Neuronal stem cell (in vitro differentiated cells): ENCODE results near the gene REEP3.
A peak's percentile ranks its signal among the peaks of the same experiment; 100 is the strongest.

Experiments used
- DNase-seq: peaks from one replicate; pipeline ENCODE4 v3.0.0-alpha.2; 2013; ENCODE audit warnings: low spot score
- H2AFZ ChIP-seq: one replicate; pipeline ENCODE4 v1.6.1; 2013; ENCODE audit warnings: mild to moderate bottlenecking, low read length, inconsistent platforms
- H2AK5ac ChIP-seq: 2 replicates; pipeline ENCODE4 v1.6.1; 2013; ENCODE audit warnings: low read depth, mild to moderate bottlenecking, inconsistent platforms, low read length, moderate library complexity, mixed read lengths
- H2BK120ac ChIP-seq: 2 replicates; pipeline ENCODE4 v1.6.1; 2013; ENCODE audit warnings: low read depth, mild to moderate bottlenecking, inconsistent platforms, low read length, moderate library complexity, mixed read lengths
- H2BK12ac ChIP-seq: one replicate; pipeline ENCODE4 v1.6.1; 2013; ENCODE audit warnings: low read length, inconsistent platforms
- H2BK15ac ChIP-seq: 2 replicates; pipeline ENCODE4 v1.6.1; 2013; ENCODE audit warnings: mild to moderate bottlenecking, low read length, inconsistent platforms, mixed read lengths
- H2BK5ac ChIP-seq: one replicate; pipeline ENCODE4 v1.6.1; 2013; ENCODE audit warnings: inconsistent platforms, mild to moderate bottlenecking, low read length, moderate library complexity
- H3K14ac ChIP-seq: one replicate; pipeline ENCODE4 v1.6.1; 2013; ENCODE audit warnings: low read length, inconsistent platforms
- H3K18ac ChIP-seq: 2 replicates; pipeline ENCODE4 v1.6.1; 2013; ENCODE audit warnings: low read length, inconsistent platforms
- H3K23ac ChIP-seq: 2 replicates; pipeline ENCODE4 v1.6.1; 2013; ENCODE audit warnings: low read depth, mild to moderate bottlenecking, mixed read lengths, low read length, inconsistent platforms; ENCODE audit not compliant: poor library complexity
- H3K27ac ChIP-seq: replicated peaks from 3 replicates; pipeline ENCODE4 v1.5.1; 2013; ENCODE audit warnings: low read length, inconsistent platforms
- H3K27me3 ChIP-seq, 3 experiments: 2 replicates each; pipeline ENCODE4 v1.6.1; 2013; ENCODE audit warnings: low read length in 3 of 3, mild to moderate bottlenecking in 2 of 3, inconsistent platforms in 1 of 3, low read depth in 1 of 3, mixed read lengths in 1 of 3, moderate library complexity in 1 of 3; ENCODE audit not compliant: control insufficient read depth in 3 of 3, insufficient read depth in 3 of 3
- H3K36me3 ChIP-seq, 2 donors: replicated peaks in 1 of 2; 2 replicates each; pipeline ENCODE4 v1.6.1; 2013; ENCODE audit warnings: low read length in 2 of 2; ENCODE audit not compliant: control insufficient read depth in 2 of 2, insufficient read depth in 2 of 2
- H3K4ac ChIP-seq: 2 replicates; pipeline ENCODE4 v1.6.1; 2013; ENCODE audit warnings: inconsistent platforms, mild to moderate bottlenecking, low read length, moderate library complexity
- H3K4me1 ChIP-seq, 2 donors: 1 replicate in 1 of 2; 2 replicates in 1 of 2; pipeline ENCODE4 v1.6.1; 2013; ENCODE audit warnings: low read length in 2 of 2, low read depth in 1 of 2; ENCODE audit not compliant: control insufficient read depth in 2 of 2, insufficient read depth in 1 of 2
- H3K4me2 ChIP-seq: one replicate; pipeline ENCODE4 v1.6.1; 2013; ENCODE audit warnings: mild to moderate bottlenecking, low read length, inconsistent platforms; ENCODE audit not compliant: insufficient read depth, poor library complexity, severe bottlenecking
- H3K4me3 ChIP-seq, 2 donors: 2 replicates each; pipeline ENCODE4 v1.5.1; 2013; ENCODE audit warnings: low read length in 2 of 2, mild to moderate bottlenecking in 2 of 2, inconsistent platforms in 1 of 2, moderate library complexity in 1 of 2
- H3K79me1 ChIP-seq: one replicate; pipeline ENCODE4 v1.6.1; 2013; ENCODE audit warnings: low read depth, mild to moderate bottlenecking, inconsistent platforms, low read length, moderate library complexity
- H3K9ac ChIP-seq: one replicate; pipeline ENCODE4 v1.6.1; 2013; ENCODE audit warnings: mild to moderate bottlenecking, low read depth, low read length, inconsistent platforms; ENCODE audit not compliant: poor library complexity
- H3K9me3 ChIP-seq, 2 donors: replicated peaks in 1 of 2; 2 replicates each; pipeline versions ENCODE3 to v1.6.1; 2013; ENCODE audit warnings: low read length in 2 of 2, mild to moderate bottlenecking in 2 of 2, inconsistent platforms in 1 of 2, low read depth in 1 of 2, mixed read lengths in 1 of 2, moderate library complexity in 1 of 2; ENCODE audit not compliant: control insufficient read depth in 2 of 2, insufficient read depth in 1 of 2
- H4K8ac ChIP-seq: one replicate; pipeline ENCODE4 v1.6.1; 2013; ENCODE audit warnings: low read depth, mild to moderate bottlenecking, inconsistent platforms, low read length, moderate library complexity
- H4K91ac ChIP-seq: one replicate; pipeline ENCODE4 v1.6.1; 2013; ENCODE audit warnings: low read length, low read depth, mild to moderate bottlenecking, inconsistent platforms; ENCODE audit not compliant: poor library complexity
- WGBS, 2 donors: extraction: QIAGEN DNeasy Blood & Tissue Kit; methylation state at CpG; one replicate each; pipeline ENCODE4 v1.1.7; 2013; ENCODE audit warnings: missing lambda C conversion rate in 2 of 2, mixed read lengths in 1 of 2; ENCODE audit not compliant: insufficient read length in 2 of 2, insufficient replicate concordance in 1 of 2; ENCODE audit errors: extremely low coverage in 2 of 2; 5-methylcytosine and 5-hydroxymethylcytosine counted together

REEP3 gene

GRCh38 chr10:63516207-63516606, 5.0 kb upstream of the REEP3 start:
- H3K23ac ChIP-seq = no peak overlapping the region
- H2BK12ac ChIP-seq = no peak overlapping the region
- H3K4ac ChIP-seq = no peak overlapping the region
- no peak overlapping the region for H3K14ac ChIP-seq
- H3K4me3 ChIP-seq = no peak overlapping the region
- no peak overlapping the region for H3K27ac ChIP-seq
- no peak overlapping the region for H2BK15ac ChIP-seq
- peaks cover 0 to 2% of the 10 kb centered on the region in 2 donors for H3K4me1 ChIP-seq
- no peak overlapping the region for H2AFZ ChIP-seq
- H4K8ac ChIP-seq = no peak overlapping the region
- H2BK120ac ChIP-seq = no peak overlapping the region
- peaks cover 3 to 57% of the 10 kb centered on the region in 2 donors for H3K9me3 ChIP-seq
- no peak overlapping the region for H2BK5ac ChIP-seq
- no CpG with 5 or more reads among the region's 1 CpG for WGBS, 2 donors
- H3K4me2 ChIP-seq = no peak overlapping the region
- no peak overlapping the region for H3K18ac ChIP-seq
- peaks cover 2 to 29% of the 10 kb centered on the region in 2 donors for H3K36me3 ChIP-seq
- no peak overlapping the region for H3K9ac ChIP-seq
- DNase-seq = no peak
- H4K91ac ChIP-seq = no peak overlapping the region
- no peak overlapping the region for H2AK5ac ChIP-seq
- no peaks in the 10 kb centered on the region for H3K79me1 ChIP-seq
- no peaks in the 10 kb centered on the region for H3K27me3 ChIP-seq

- Histone ChIP-seq H3K23ac (no peak overlapping the region), H4K8ac (no peak overlapping the region), H3K4me2 (no peak overlapping the region), H3K9ac (no peak overlapping the region), H2AFZ (no peak overlapping the region), H2AK5ac (no peak overlapping the region), H3K27ac (no peak overlapping the region), H2BK5ac (no peak overlapping the region), H3K4me1 (peaks cover 2 to 4% of the 10 kb centered on the region in 2 donors), H2BK15ac (no peak overlapping the region), H3K4me3 (no peak overlapping the region), H4K91ac (no peak overlapping the region), H3K4ac (no peak overlapping the region), H2BK120ac (no peak overlapping the region), H3K14ac (no peak overlapping the region), H3K9me3 (peaks cover 3 to 42% of the 10 kb centered on the region in 2 donors), H3K18ac (no peak overlapping the region), H3K36me3 (peaks cover 2 to 22% of the 10 kb centered on the region in 2 donors), H3K27me3 (no peaks in the 10 kb centered on the region), H2BK12ac (no peak overlapping the region), H3K79me1 (no peaks in the 10 kb centered on the region)
- DNase-seq = no peak
- no CpG with 5 or more reads among the region's 6 CpGs for WGBS, 2 donors
These were observed 2.4 kb upstream of the REEP3 start for GRCh38 chr10:63518690-63519288.

- Histone ChIP-seq H3K27ac (peak overlapping the region; percentile 97), H2BK120ac (peak overlapping the region; percentile 69), H2BK12ac (no peak overlapping the region)
These were observed 445 bp downstream of the REEP3 start for GRCh38 chr10:63521416-63522276.

GRCh38 chr10:63522277-63522687, 1.1 kb downstream of the REEP3 start:
- peaks cover 2 to 4% of the 10 kb centered on the region in 2 donors for H3K4me1 ChIP-seq
- no peak overlapping the region for H3K23ac ChIP-seq
- no peak overlapping the region for H2BK120ac ChIP-seq
- peak overlapping the region; percentile 97 for H3K27ac ChIP-seq
- no peak overlapping the region for H2BK15ac ChIP-seq
- no peak overlapping the region for H3K14ac ChIP-seq
- no peak overlapping the region for H3K4ac ChIP-seq
- no CpG with 5 or more reads among the region's 3 CpGs for WGBS, 2 donors
- no peak overlapping the region for H2AK5ac ChIP-seq
- peak overlapping the region; percentile 97 for H2BK5ac ChIP-seq
- H3K4me2 ChIP-seq = peak overlapping the region; percentile 48
- no peaks in the 10 kb centered on the region for H3K27me3 ChIP-seq
- H4K8ac ChIP-seq = no peak overlapping the region
- H3K9ac ChIP-seq = no peak overlapping the region
- peaks cover 3 to 18% of the 10 kb centered on the region in 2 donors for H3K9me3 ChIP-seq
- DNase-seq = no peak
- peak overlapping the region; percentile 64 to 97 for H3K4me3 ChIP-seq
- no peaks in the 10 kb centered on the region for H3K79me1 ChIP-seq
- H2BK12ac ChIP-seq = no peak overlapping the region
- no peak overlapping the region for H4K91ac ChIP-seq
- no peak overlapping the region for H3K18ac ChIP-seq
- H2AFZ ChIP-seq = peak overlapping the region; percentile 97
- peaks cover 2 to 31% of the 10 kb centered on the region in 2 donors for H3K36me3 ChIP-seq

More at GRCh38 chr10:63521416-63522276, 445 bp downstream of the REEP3 start:
- peak overlapping the region; percentile 97 for H2AFZ ChIP-seq
- peak overlapping the region; percentile 64 to 97 for H3K4me3 ChIP-seq
- peak overlapping the region; percentile 97 for H3K14ac ChIP-seq
- peak overlapping the region; percentile 97 for H2BK5ac ChIP-seq
- H4K91ac ChIP-seq = peak overlapping the region; percentile 98
- peak overlapping the region; percentile 98 for H3K9ac ChIP-seq
- H3K4ac ChIP-seq = peak overlapping the region; percentile 58
- H3K9me3 ChIP-seq = peaks cover 3 to 18% of the 10 kb centered on the region in 2 donors
- WGBS, 2 donors = no CpG with 5 or more reads among the region's 102 CpGs
- H3K18ac ChIP-seq = peak overlapping the region; percentile 100
- peak overlapping the region; percentile 48 for H3K4me2 ChIP-seq
- peak; percentile 79 for DNase-seq
- H3K27me3 ChIP-seq = no peaks in the 10 kb centered on the region
- H2BK15ac ChIP-seq = peak overlapping the region; percentile 52
- peaks cover 2 to 4% of the 10 kb centered on the region in 2 donors for H3K4me1 ChIP-seq
- peak overlapping the region; percentile 72 for H4K8ac ChIP-seq
- H3K23ac ChIP-seq = peak overlapping the region; percentile 90
- peaks cover 2 to 31% of the 10 kb centered on the region in 2 donors for H3K36me3 ChIP-seq
- H2AK5ac ChIP-seq = peak overlapping the region; percentile 83
- no peaks in the 10 kb centered on the region for H3K79me1 ChIP-seq
